ENCODE results near the gene ADH4.

ADH4 gene

GRCh38 chr4:99078931-99079624, 65.0 kb downstream of the ADH4 start:
- no peak for DNase-seq

DNA sequence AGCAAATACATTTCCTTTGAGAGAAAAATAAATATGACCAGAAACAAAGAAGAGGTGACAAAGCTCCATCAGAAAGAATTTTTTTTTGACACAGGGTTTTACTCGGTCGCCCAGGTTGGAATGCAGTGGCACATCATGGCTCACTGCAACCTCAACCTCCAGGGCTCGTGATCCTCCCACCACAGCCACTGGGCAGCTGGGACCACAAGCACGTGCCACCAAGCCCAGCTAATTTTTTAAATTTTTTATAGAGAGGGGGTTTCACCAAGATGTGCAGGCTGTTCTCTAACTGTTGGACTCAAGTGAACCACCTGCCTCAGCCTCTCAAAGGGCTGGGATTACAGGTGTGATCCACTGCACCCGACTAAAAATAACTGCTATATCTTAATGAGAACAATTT, 65.8 kb downstream of the ADH4 start:
- DNase-seq, result no peak

GRCh38 chr4:99077177-99077576, 66.9 kb downstream of the ADH4 start:
- DNase-seq, result no peak

- DNase-seq, result no peak
Observed at GRCh38 chr4:99076292-99076976, 67.7 kb downstream of the ADH4 start.

DNA sequence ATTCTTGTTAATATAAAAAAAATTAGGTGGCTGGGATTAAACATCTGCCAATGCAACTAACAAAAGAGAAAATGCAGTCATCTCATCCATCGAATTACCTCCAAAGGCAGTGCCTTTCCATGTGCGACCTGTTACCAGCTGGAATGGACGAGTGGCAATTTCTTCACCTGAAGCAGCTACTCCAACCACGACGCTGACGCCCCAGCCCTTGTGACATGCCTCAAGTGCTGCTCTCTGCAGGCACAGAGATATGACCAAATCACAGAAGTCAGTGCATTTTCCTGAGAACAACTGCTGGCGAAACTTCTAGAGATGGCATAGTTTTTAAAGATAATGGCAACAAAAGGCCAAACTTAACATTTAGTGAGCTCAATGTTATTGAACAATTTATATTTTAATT, 69.3 kb downstream of the ADH4 start:
- DNase-seq, result no peak

All from activated CD4-positive, CD25-positive, alpha-beta regulatory T cell (primary cell).